Adrenal gland (tissue), 12 donors: ENCODE measurements around the gene KLHL22. TPM values are rescaled to one million over a fixed set of nuclear protein-coding genes. Genes with fewer than 3 reads are reported as not detected.

Source experiments
- DNase-seq, 7 donors: peaks; one replicate each; pipeline ENCODE4 v3.0.0-alpha.2; 2019 to 2020
- H3K27ac ChIP-seq, 5 donors: fragments of 200-600 bp; sonication (generic) in 4 of 5; 1 replicate in 3 of 5; 2 replicates in 2 of 5; pipeline versions ENCODE4 v1.5.1 to v1.8.0; 2016 to 2020; ENCODE audit warnings: mild to moderate bottlenecking in 1 of 5
- H3K27me3 ChIP-seq: fragments of 200-600 bp; 2 replicates; pipeline ENCODE4 v1.8.0; 2021
- H3K36me3 ChIP-seq, 2 donors: fragments of 200-600 bp; replicated peaks in 1 of 2; 1 replicate in 1 of 2; 2 replicates in 1 of 2; pipeline versions ENCODE4 v1.5.1 to v1.8.0; 2018 to 2022
- H3K4me1 ChIP-seq, 2 donors: fragments of 200-600 bp; replicated peaks in 1 of 2; 1 replicate in 1 of 2; 2 replicates in 1 of 2; pipeline versions ENCODE4 v1.5.1 to v1.8.0; 2018 to 2021
- H3K4me3 ChIP-seq, 4 donors: fragments of 200-600 bp; sonication (generic) in 3 of 4; one replicate each; pipeline ENCODE4 v1.5.1; 2016 to 2018
- H3K9me3 ChIP-seq, 3 donors: fragments of 200-600 bp; sonication (generic) in 1 of 3; replicated peaks in 1 of 3; 1 replicate in 2 of 3; 2 replicates in 1 of 3; pipeline versions ENCODE4 v1.5.1 to v1.8.0; 2016 to 2021
- POLR2A ChIP-seq, 2 donors: fragments of 450-650 bp; IDR thresholded peaks; one replicate each; pipeline ENCODE4 v1.6.1; 2017; ENCODE audit warnings: antibody characterized with exemption in 2 of 2, mild to moderate bottlenecking in 2 of 2, moderate library complexity in 1 of 2
- WGBS, 4 donors: extraction: QIAGEN DNeasy Blood & Tissue Kit in 2 of 4; methylation state at CpG; one replicate each; pipeline versions ENCODE4 v1.1.5 to v1.1.7; 2013 to 2017; 5-methylcytosine and 5-hydroxymethylcytosine counted together
- intact Hi-C, 2 donors: fragments of 100-400 bp; cut with DNase I; formaldehyde crosslinking; loops; one replicate each; pipeline versions ENCODE4 v1.14.1 to v1.15.0; 2022 to 2023
- polyA plus RNA-seq, 3 donors: library from polyadenylated mRNA; stranded (reverse); fragments of 200-250 nt in 2 of 3; fragments of 350-450 nt in 1 of 3; fragmentation: Illumina TruSeq in 1 of 3; extraction: RNeasy Lipid Tissue Mini Kit (QIAGEN cat#74804) in 1 of 3; gene quantifications; one replicate each; pipeline ENCODE4 v1.2.3, GENCODE V29; 2013 to 2014
- total RNA-seq, 9 donors: library from RNA; depleted of rRNA in 4 of 9; stranded (reverse); fragments of >200 nt in 4 of 9; fragments of 120-200 nt in 1 of 9; fragmentation: NEBNext Ultra II Directional in 1 of 9; extraction: Animal tissue kit (Norgen Biotek cat#: 25700) in 1 of 9; gene quantifications; one replicate each; pipeline versions ENCODE4 v1.1.0 to v1.2.4, GENCODE V29; 2013 to 2023
- TF ChIP-seq, protein P1 (sequence below), 6 experiments: fragments of 450-650 bp in 4 of 6; fragments of 200-600 bp in 2 of 6; sonication (generic) in 1 of 6; IDR thresholded peaks; 1 replicate in 5 of 6; 2 replicates in 1 of 6; pipeline versions ENCODE4 v1.5.1 to v1.8.0; 2016 to 2021; ENCODE audit warnings: antibody characterized with exemption in 6 of 6, mild to moderate bottlenecking in 2 of 6, moderate library complexity in 1 of 6
- donor health status: healthy with polysubstance abuse.
- donor health status: Bipolar disorder and iron deficiency.
- donor health status: DM: yes; HTN: yes; CAD: no.
- donor health status: DM: no; HTN: no; CAD: no.
- donor health status: DM: no; HTN: no; CAD: no.
- donor health status: DM: yes; HTN: yes; CAD: no.

Gene KLHL22
- total and polyA plus RNA-seq, 12 donors = 15.3 to 38.8 (median 27.6) TPM

DNA sequence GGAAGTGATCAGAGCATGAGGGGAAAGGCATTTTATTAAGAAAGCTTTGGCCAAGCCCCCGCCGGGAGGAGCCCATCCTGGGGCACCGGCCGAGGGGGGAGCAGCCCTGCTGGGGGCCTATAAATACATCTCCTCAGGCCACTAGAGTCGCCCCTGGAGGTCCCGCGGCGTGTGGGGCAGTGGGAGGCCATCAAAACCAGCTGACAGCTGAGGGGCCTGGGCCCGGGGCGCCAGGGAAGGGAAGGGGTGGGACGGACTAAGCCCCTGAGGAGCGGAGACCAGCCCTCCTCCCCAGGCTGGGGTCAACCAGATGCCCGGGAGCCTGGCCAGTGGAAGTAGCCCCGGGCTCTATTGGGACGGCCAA, 71.0 kb downstream of the KLHL22 start:
- WGBS, 4 donors = 63 to 89% (median 79%) methylated on average over 13 to 15 of the region's 15 CpGs
- intact Hi-C loops = loop anchor here in 1 of 2 donors (10.0 kb wide), 1 partner anchor 140 kb away; no protein-coding TSS in a partner anchor
- peaks cover 0 to 19% of the 10 kb centered on the region in 2 donors for H3K4me1 ChIP-seq
- no peaks in the 10 kb centered on the region for H3K36me3 ChIP-seq
- no peak for TF ChIP-seq POLR2A (IDR thresholded peaks at IDR 0.05)
- TF ChIP-seq, protein P1, sequence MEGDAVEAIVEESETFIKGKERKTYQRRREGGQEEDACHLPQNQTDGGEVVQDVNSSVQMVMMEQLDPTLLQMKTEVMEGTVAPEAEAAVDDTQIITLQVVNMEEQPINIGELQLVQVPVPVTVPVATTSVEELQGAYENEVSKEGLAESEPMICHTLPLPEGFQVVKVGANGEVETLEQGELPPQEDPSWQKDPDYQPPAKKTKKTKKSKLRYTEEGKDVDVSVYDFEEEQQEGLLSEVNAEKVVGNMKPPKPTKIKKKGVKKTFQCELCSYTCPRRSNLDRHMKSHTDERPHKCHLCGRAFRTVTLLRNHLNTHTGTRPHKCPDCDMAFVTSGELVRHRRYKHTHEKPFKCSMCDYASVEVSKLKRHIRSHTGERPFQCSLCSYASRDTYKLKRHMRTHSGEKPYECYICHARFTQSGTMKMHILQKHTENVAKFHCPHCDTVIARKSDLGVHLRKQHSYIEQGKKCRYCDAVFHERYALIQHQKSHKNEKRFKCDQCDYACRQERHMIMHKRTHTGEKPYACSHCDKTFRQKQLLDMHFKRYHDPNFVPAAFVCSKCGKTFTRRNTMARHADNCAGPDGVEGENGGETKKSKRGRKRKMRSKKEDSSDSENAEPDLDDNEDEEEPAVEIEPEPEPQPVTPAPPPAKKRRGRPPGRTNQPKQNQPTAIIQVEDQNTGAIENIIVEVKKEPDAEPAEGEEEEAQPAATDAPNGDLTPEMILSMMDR (IDR thresholded peaks at IDR 0.05) = no peak
- no peaks in the 10 kb centered on the region for H3K9me3 ChIP-seq
- DNase-seq = no peak
- peaks cover 8% of the 10 kb centered on the region for H3K27me3 ChIP-seq
- H3K27ac ChIP-seq = peak overlapping the region in 1 of 5 donors; percentile 38
- H3K4me3 ChIP-seq = no peak overlapping the region

DNA sequence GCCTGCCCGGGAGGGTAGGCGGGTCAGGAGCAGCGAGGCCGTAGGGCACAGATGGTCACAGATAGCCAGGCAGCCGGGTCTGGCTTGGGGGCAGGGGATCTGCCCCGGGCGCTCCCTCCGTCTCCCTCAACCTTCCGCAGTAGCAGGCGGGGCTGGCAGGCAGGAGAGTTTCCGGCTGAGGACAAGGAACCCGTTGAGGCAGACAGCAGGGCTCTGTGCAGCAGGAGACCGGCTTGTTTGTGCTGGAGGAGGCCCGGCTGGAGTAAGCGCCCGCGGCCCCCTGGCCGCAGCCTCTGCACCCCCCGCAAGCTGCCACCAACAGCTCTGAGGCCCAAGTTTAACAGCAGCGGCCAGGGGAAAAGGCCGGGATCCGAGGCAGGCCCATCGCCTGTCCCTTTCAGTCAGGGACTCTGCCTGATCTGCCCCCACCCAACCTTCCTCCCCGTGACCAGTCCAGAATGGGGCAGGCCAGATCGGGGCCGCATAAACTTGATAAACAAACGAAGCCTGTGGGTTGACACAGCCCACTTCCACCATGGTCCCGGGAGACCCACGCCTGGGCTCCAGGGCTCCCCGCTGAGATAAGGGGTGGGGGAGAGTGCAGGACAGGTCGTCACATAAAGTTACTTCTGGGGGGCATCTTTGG, 71.6 kb downstream of the KLHL22 start:
- TF ChIP-seq, protein P1 (IDR thresholded peaks at IDR 0.05) = no peak
- TF ChIP-seq POLR2A (IDR thresholded peaks at IDR 0.05) = no peak
- 65 to 86% (median 73%) methylated on average over 15 to 31 of the region's 31 CpGs for WGBS, 4 donors
- Histone ChIP-seq H3K36me3 (no peaks in the 10 kb centered on the region), H3K9me3 (no peaks in the 10 kb centered on the region), H3K27ac (peak overlapping the region in 1 of 5 donors; percentile 38), H3K4me1 (peaks cover 0 to 16% of the 10 kb centered on the region in 2 donors), H3K4me3 (no peak overlapping the region), H3K27me3 (peaks cover 5% of the 10 kb centered on the region)
- intact Hi-C loops = loop anchor here in 1 of 2 donors (10.0 kb wide), 1 partner anchor 141 kb away; no protein-coding TSS in a partner anchor
- DNase-seq = no peak

DNA sequence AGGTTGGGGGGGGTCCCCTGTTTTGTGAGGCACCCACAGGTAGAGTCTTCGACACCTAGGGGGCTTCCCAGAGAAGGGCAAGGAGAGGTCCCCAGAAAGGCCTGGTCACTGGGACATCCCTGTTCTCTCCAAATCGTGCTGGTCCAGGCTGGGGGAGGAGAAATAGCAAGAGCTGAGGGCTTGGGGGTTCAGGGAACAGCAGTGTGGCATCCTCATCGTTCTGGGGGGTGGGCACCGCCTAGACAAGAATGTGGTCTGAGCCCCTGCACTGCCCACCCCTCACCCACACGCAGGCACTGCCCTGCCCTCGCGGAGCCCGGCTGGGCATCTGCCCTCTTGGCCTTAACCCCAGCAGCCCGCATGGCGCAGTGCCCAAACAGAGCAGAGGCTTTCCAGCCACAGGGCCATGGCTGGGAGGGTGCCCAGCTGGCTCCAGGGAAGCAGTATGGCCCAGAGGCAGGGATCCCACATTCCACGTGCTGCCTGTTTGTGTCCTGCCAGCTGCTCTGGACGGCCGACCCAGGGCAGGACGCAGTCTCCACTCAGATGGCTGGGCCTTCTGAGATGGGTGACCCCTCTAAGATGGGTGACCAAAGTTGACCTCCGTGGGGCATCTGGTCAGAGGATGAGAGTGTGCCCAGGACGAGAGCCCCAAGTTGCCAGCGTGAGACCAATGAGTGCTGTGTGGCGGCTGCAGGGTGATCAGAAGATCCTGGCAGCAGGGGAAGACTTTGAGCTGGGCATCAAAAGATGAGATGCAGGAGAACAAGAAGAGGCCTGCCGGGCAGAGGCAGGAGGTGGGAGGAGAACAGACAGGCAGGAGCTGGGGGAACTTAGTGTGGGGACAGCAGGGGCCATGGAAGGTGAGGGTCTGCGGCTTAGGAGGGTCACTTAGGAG, 72.3 kb downstream of the KLHL22 start:
- H3K27me3 ChIP-seq = peaks cover 5% of the 10 kb centered on the region
- H3K4me3 ChIP-seq = no peak overlapping the region
- H3K9me3 ChIP-seq = no peaks in the 10 kb centered on the region
- no peaks in the 10 kb centered on the region for H3K36me3 ChIP-seq
- intact Hi-C loops = loop anchor here in 1 of 2 donors (10.0 kb wide), 1 partner anchor 142 kb away; no protein-coding TSS in a partner anchor
- TF ChIP-seq, protein P1 (IDR thresholded peaks at IDR 0.05) = no peak
- TF ChIP-seq POLR2A (IDR thresholded peaks at IDR 0.05) = no peak
- peak; percentile 63 to 83 (median 75) for DNase-seq
- WGBS, 4 donors = 51 to 72% (median 60%) methylated on average over 10 to 20 of the region's 20 CpGs
- H3K27ac ChIP-seq = no peak overlapping the region
- H3K4me1 ChIP-seq = peaks cover 0 to 19% of the 10 kb centered on the region in 2 donors
